ENCODE results near the gene KCNJ12.
"Not testable (repeated sequence)": the region's sequence is repeated elsewhere in the genome, so short reads cannot be mapped to it uniquely, and the experiment has no call there.

- TF ChIP-seq CTCF, POLR2A (IDR thresholded peaks at IDR 0.05): not testable (repeated sequence)
These were observed 34.9 kb downstream of the KCNJ12 start for GRCh38 chr17:21410906-21411678.

Data from Peyer's patch (tissue), 4 donors.